Putamen (tissue), 1 donor: Measurements from ENCODE around the gene DPYSL5.

Experiments used
- DNase-seq: peaks from one replicate; pipeline ENCODE4 v3.0.0-alpha.2; 2016; ENCODE audit warnings: low spot score

The DPYSL5 gene

DNA sequence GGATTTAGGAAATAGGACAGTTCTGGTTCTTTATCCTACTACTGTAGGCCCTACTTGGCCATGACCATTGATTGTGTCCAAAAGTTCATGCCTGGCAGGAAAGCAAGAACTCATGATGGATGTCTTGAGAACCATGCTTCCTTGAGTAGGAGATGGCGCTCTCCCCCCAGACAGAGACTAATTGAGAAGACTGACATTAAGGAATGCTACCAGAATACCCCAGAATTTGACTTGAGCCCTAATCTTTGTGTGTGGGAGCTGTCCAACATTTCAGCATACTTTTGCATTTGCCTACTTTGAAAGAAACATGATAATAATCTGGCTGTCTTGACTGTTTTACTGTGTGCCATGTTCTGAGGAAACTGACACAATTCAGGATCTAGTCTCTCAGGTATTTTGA is 145.8 kb downstream of the DPYSL5 start:
- DNase-seq, result no peak

DNA sequence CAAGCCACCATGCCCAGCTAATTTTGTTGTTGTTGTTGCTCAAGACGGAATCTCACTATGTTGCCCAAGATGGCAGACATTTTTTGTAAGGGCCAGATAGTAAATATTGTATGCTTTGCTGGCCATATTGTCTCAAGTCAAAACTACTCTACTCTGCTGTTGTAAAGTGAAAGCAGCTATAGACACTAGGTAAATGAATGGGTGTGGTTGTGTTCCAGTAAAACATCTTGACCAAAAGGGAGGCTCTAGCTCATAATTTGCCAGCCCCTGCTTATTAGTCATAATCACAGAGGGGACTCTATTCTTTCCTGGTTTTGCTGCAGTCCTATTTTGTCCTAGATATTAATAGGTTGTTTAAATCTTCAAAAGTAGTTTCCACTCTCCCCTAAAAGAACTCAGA is 147.1 kb downstream of the DPYSL5 start:
- no peak for DNase-seq

DNA sequence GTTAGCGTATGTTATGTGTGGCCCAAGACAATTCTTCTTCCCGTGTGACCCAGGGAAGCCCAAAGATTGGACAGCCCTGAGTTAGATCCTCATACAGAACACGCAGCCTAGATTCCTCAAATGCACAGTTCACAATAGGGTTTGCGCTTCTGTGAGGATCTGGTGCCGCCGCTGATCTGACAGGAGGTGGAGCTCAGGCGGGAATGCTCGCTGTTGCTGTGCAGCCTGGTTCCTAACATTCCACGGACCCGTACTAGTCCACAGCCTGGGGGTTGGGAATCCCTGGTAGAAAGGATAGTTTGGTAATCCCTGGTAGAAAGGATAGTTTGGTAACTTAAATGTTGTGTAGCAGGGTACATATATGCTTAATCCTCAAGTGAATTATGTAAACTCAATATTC is 149.5 kb downstream of the DPYSL5 start:
- no peak for DNase-seq

DNA sequence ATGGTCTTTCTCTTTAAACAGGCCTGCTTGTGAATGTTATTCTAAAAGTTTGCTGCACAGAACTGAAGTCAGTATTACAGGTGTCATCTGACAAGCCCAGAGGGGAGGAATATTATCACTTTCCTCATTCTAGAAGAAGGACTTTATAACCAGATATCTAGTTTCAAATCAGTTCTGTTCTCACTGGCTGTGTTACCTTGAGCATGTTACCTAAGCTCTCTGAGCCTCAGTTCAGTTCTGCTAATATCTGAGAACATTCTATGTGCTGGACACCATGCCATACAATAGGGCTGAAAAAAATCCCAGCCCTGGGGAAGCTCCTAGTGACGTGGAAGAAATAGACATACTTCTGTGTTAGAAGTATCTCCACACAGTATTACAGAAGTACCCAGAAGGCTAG is 150.4 kb downstream of the DPYSL5 start:
- DNase-seq, result no peak
